GM21390 (cell line): ENCODE data around the gene ANO2.

ENCODE experiments used
- ATAC-seq: cut with Tn5 transposase; IDR thresholded peaks from one replicate; pipeline ENCODE4 v1.9.1; 2021; ENCODE audit not compliant: unreplicated experiment

The ANO2 gene

GRCh38 chr12:5945071-5946008, at the start of gene ANO2:
ANO2 (minus strand) TSS chr12:5945259; CDS start chr12:5945217, 42 bp downstream.
- no peak for ATAC-seq

GRCh38 chr12:5989621-5990020, 44.6 kb upstream of the ANO2 start:
- no peak for ATAC-seq

GRCh38 chr12:5988659-5989116, 43.6 kb upstream of the ANO2 start:
- ATAC-seq = no peak

- ATAC-seq = no peak
These were observed 43.0 kb upstream of the ANO2 start for GRCh38 chr12:5988088-5988487.

GRCh38 chr12:5987573-5987972, 42.5 kb upstream of the ANO2 start:
- ATAC-seq = no peak

- ATAC-seq = no peak
These were observed 40.4 kb upstream of the ANO2 start for GRCh38 chr12:5985471-5985870.

- no peak for ATAC-seq
These were observed 39.8 kb upstream of the ANO2 start for GRCh38 chr12:5984873-5985272.

- ATAC-seq = no peak
These were observed 37.0 kb upstream of the ANO2 start for GRCh38 chr12:5982106-5982505.

GRCh38 chr12:5977556-5977955, 32.5 kb upstream of the ANO2 start:
- no peak for ATAC-seq

GRCh38 chr12:5976711-5977110, 31.7 kb upstream of the ANO2 start:
- no peak for ATAC-seq

GRCh38 chr12:5976196-5976595, 31.1 kb upstream of the ANO2 start:
- no peak for ATAC-seq

- no peak for ATAC-seq
These were observed 28.5 kb upstream of the ANO2 start for GRCh38 chr12:5973461-5974115.

GRCh38 chr12:5972387-5972786, 27.3 kb upstream of the ANO2 start:
- ATAC-seq = no peak

- ATAC-seq = no peak
These were observed 26.3 kb upstream of the ANO2 start for GRCh38 chr12:5971194-5971850.

- ATAC-seq = no peak
These were observed 25.1 kb upstream of the ANO2 start for GRCh38 chr12:5969974-5970690.

- no peak for ATAC-seq
These were observed 24.3 kb upstream of the ANO2 start for GRCh38 chr12:5969156-5969973.

- no peak for ATAC-seq
These were observed 22.8 kb upstream of the ANO2 start for GRCh38 chr12:5967645-5968415.

GRCh38 chr12:5966486-5967095, 21.5 kb upstream of the ANO2 start:
- no peak for ATAC-seq

GRCh38 chr12:5965950-5966383, 20.9 kb upstream of the ANO2 start:
- ATAC-seq = no peak
